ENCODE results near the gene C4A.
"Not testable (repeated sequence)": the region's sequence is repeated elsewhere in the genome, so short reads cannot be mapped to it uniquely, and the experiment has no call there.

The C4A gene

GRCh38 chr6:31979238-31979898, 2.5 kb upstream of the C4A start:
- Histone ChIP-seq H3K4me3 (ENCODE audit: insufficient read depth, low read depth, low read length, poor library complexity, severe bottlenecking) (no peak overlapping the region), H3K36me3 (ENCODE audit: control insufficient read depth, insufficient read depth, low read length) (peaks cover 7% of the 10 kb centered on the region), H3K9me3 (ENCODE audit: control insufficient read depth, low read length) (no peaks in the 10 kb centered on the region), H3K27me3 (replicated peaks; ENCODE audit: control insufficient read depth, insufficient read depth, low read length, poor library complexity, severe bottlenecking) (no peaks in the 10 kb centered on the region), H3K27ac (ENCODE audit: insufficient read depth, low read length, poor library complexity, severe bottlenecking) (no peak overlapping the region), H3K4me1 (ENCODE audit: control insufficient read depth, insufficient read depth, low read length, poor library complexity, severe bottlenecking) (peaks cover 5% of the 10 kb centered on the region)
- no peak for DNase-seq

GRCh38 chr6:31980195-31980876, 1.5 kb upstream of the C4A start:
- not testable (repeated sequence) for H3K27ac ChIP-seq (ENCODE audit: insufficient read depth, low read length, poor library complexity, severe bottlenecking); H3K36me3 ChIP-seq (ENCODE audit: control insufficient read depth, insufficient read depth, low read length); H3K27me3 ChIP-seq (replicated peaks; ENCODE audit: control insufficient read depth, insufficient read depth, low read length, poor library complexity, severe bottlenecking); H3K4me3 ChIP-seq (ENCODE audit: insufficient read depth, low read depth, low read length, poor library complexity, severe bottlenecking); DNase-seq; H3K9me3 ChIP-seq (ENCODE audit: control insufficient read depth, low read length); H3K4me1 ChIP-seq (ENCODE audit: control insufficient read depth, insufficient read depth, low read length, poor library complexity, severe bottlenecking)

GRCh38 chr6:31980998-31981397, 859 bp upstream of the C4A start:
- not testable (repeated sequence) for H3K4me1 ChIP-seq (ENCODE audit: control insufficient read depth, insufficient read depth, low read length, poor library complexity, severe bottlenecking); H3K4me3 ChIP-seq (ENCODE audit: insufficient read depth, low read depth, low read length, poor library complexity, severe bottlenecking); H3K27me3 ChIP-seq (replicated peaks; ENCODE audit: control insufficient read depth, insufficient read depth, low read length, poor library complexity, severe bottlenecking); H3K36me3 ChIP-seq (ENCODE audit: control insufficient read depth, insufficient read depth, low read length); H3K27ac ChIP-seq (ENCODE audit: insufficient read depth, low read length, poor library complexity, severe bottlenecking); H3K9me3 ChIP-seq (ENCODE audit: control insufficient read depth, low read length); DNase-seq

- H3K36me3 ChIP-seq (ENCODE audit: control insufficient read depth, insufficient read depth, low read length); H3K9me3 ChIP-seq (ENCODE audit: control insufficient read depth, low read length); DNase-seq; H3K4me3 ChIP-seq (ENCODE audit: insufficient read depth, low read depth, low read length, poor library complexity, severe bottlenecking); H3K4me1 ChIP-seq (ENCODE audit: control insufficient read depth, insufficient read depth, low read length, poor library complexity, severe bottlenecking); H3K27me3 ChIP-seq (replicated peaks; ENCODE audit: control insufficient read depth, insufficient read depth, low read length, poor library complexity, severe bottlenecking); H3K27ac ChIP-seq (ENCODE audit: insufficient read depth, low read length, poor library complexity, severe bottlenecking): not testable (repeated sequence)
Observed at GRCh38 chr6:31989363-31989762, 7.5 kb downstream of the C4A start.

- not testable (repeated sequence) for H3K9me3 ChIP-seq (ENCODE audit: control insufficient read depth, low read length); H3K4me3 ChIP-seq (ENCODE audit: insufficient read depth, low read depth, low read length, poor library complexity, severe bottlenecking); H3K4me1 ChIP-seq (ENCODE audit: control insufficient read depth, insufficient read depth, low read length, poor library complexity, severe bottlenecking); H3K27me3 ChIP-seq (replicated peaks; ENCODE audit: control insufficient read depth, insufficient read depth, low read length, poor library complexity, severe bottlenecking); H3K36me3 ChIP-seq (ENCODE audit: control insufficient read depth, insufficient read depth, low read length); H3K27ac ChIP-seq (ENCODE audit: insufficient read depth, low read length, poor library complexity, severe bottlenecking); DNase-seq
Observed at GRCh38 chr6:31994421-31994820, 12.6 kb downstream of the C4A start.

GRCh38 chr6:31996385-31996784, 14.5 kb downstream of the C4A start:
- not testable (repeated sequence) for H3K4me1 ChIP-seq (ENCODE audit: control insufficient read depth, insufficient read depth, low read length, poor library complexity, severe bottlenecking); H3K27me3 ChIP-seq (replicated peaks; ENCODE audit: control insufficient read depth, insufficient read depth, low read length, poor library complexity, severe bottlenecking); H3K9me3 ChIP-seq (ENCODE audit: control insufficient read depth, low read length); H3K27ac ChIP-seq (ENCODE audit: insufficient read depth, low read length, poor library complexity, severe bottlenecking); H3K4me3 ChIP-seq (ENCODE audit: insufficient read depth, low read depth, low read length, poor library complexity, severe bottlenecking); H3K36me3 ChIP-seq (ENCODE audit: control insufficient read depth, insufficient read depth, low read length); DNase-seq

GRCh38 chr6:32002546-32003268, 20.9 kb downstream of the C4A start:
- not testable (repeated sequence) for H3K27ac ChIP-seq (ENCODE audit: insufficient read depth, low read length, poor library complexity, severe bottlenecking); H3K4me1 ChIP-seq (ENCODE audit: control insufficient read depth, insufficient read depth, low read length, poor library complexity, severe bottlenecking); H3K9me3 ChIP-seq (ENCODE audit: control insufficient read depth, low read length); H3K27me3 ChIP-seq (replicated peaks; ENCODE audit: control insufficient read depth, insufficient read depth, low read length, poor library complexity, severe bottlenecking); H3K4me3 ChIP-seq (ENCODE audit: insufficient read depth, low read depth, low read length, poor library complexity, severe bottlenecking); H3K36me3 ChIP-seq (ENCODE audit: control insufficient read depth, insufficient read depth, low read length); DNase-seq

- H3K36me3 ChIP-seq (ENCODE audit: control insufficient read depth, insufficient read depth, low read length); H3K4me1 ChIP-seq (ENCODE audit: control insufficient read depth, insufficient read depth, low read length, poor library complexity, severe bottlenecking); H3K4me3 ChIP-seq (ENCODE audit: insufficient read depth, low read depth, low read length, poor library complexity, severe bottlenecking); H3K9me3 ChIP-seq (ENCODE audit: control insufficient read depth, low read length); H3K27me3 ChIP-seq (replicated peaks; ENCODE audit: control insufficient read depth, insufficient read depth, low read length, poor library complexity, severe bottlenecking); DNase-seq; H3K27ac ChIP-seq (ENCODE audit: insufficient read depth, low read length, poor library complexity, severe bottlenecking): not testable (repeated sequence)
Observed at GRCh38 chr6:32003301-32003700, 21.4 kb downstream of the C4A start.

- H3K36me3 ChIP-seq (ENCODE audit: control insufficient read depth, insufficient read depth, low read length); H3K27me3 ChIP-seq (replicated peaks; ENCODE audit: control insufficient read depth, insufficient read depth, low read length, poor library complexity, severe bottlenecking); DNase-seq; H3K4me3 ChIP-seq (ENCODE audit: insufficient read depth, low read depth, low read length, poor library complexity, severe bottlenecking); H3K4me1 ChIP-seq (ENCODE audit: control insufficient read depth, insufficient read depth, low read length, poor library complexity, severe bottlenecking); H3K27ac ChIP-seq (ENCODE audit: insufficient read depth, low read length, poor library complexity, severe bottlenecking); H3K9me3 ChIP-seq (ENCODE audit: control insufficient read depth, low read length): not testable (repeated sequence)
Observed at GRCh38 chr6:32004393-32004792, 22.5 kb downstream of the C4A start.

GRCh38 chr6:32004864-32005537, 23.1 kb downstream of the C4A start:
- not testable (repeated sequence) for DNase-seq; H3K4me3 ChIP-seq (ENCODE audit: insufficient read depth, low read depth, low read length, poor library complexity, severe bottlenecking); H3K27me3 ChIP-seq (replicated peaks; ENCODE audit: control insufficient read depth, insufficient read depth, low read length, poor library complexity, severe bottlenecking); H3K9me3 ChIP-seq (ENCODE audit: control insufficient read depth, low read length); H3K4me1 ChIP-seq (ENCODE audit: control insufficient read depth, insufficient read depth, low read length, poor library complexity, severe bottlenecking); H3K36me3 ChIP-seq (ENCODE audit: control insufficient read depth, insufficient read depth, low read length); H3K27ac ChIP-seq (ENCODE audit: insufficient read depth, low read length, poor library complexity, severe bottlenecking)

Measured in effector memory CD4-positive, alpha-beta T cell (primary cell).